Measurements from ENCODE around the gene SLC33A1.
A peak's percentile ranks its signal among the peaks of the same experiment; 100 is the strongest.
"Not testable (repeated sequence)": the region's sequence is repeated elsewhere in the genome, so short reads cannot be mapped to it uniquely, and the experiment has no call there.

SLC33A1 gene

GRCh38 chr3:155854141-155854940 is at the start of gene SLC33A1:
Gene SLC33A1, minus strand, starts transcription at chr3:155854427. Its CDS starts 430 bp downstream, at chr3:155853997.
- FAIRE-seq (peak; percentile 85), DNase-seq (ENCODE audit: low spot score) (peak; percentile 99)

- DNase-seq (ENCODE audit: low spot score) (no peak), FAIRE-seq (no peak)
Observed at GRCh38 chr3:155895379-155895900, 41.2 kb upstream of the SLC33A1 start.

- FAIRE-seq (no peak), DNase-seq (ENCODE audit: low spot score) (no peak)
Observed at GRCh38 chr3:155891321-155891720, 37.1 kb upstream of the SLC33A1 start.

- DNase-seq (ENCODE audit: low spot score) (no peak), FAIRE-seq (no peak)
Observed at GRCh38 chr3:155890671-155891190, 36.5 kb upstream of the SLC33A1 start.

- DNase-seq (ENCODE audit: low spot score) = no peak
- FAIRE-seq = no peak
Observed at GRCh38 chr3:155889952-155890351, 35.7 kb upstream of the SLC33A1 start.

DNA sequence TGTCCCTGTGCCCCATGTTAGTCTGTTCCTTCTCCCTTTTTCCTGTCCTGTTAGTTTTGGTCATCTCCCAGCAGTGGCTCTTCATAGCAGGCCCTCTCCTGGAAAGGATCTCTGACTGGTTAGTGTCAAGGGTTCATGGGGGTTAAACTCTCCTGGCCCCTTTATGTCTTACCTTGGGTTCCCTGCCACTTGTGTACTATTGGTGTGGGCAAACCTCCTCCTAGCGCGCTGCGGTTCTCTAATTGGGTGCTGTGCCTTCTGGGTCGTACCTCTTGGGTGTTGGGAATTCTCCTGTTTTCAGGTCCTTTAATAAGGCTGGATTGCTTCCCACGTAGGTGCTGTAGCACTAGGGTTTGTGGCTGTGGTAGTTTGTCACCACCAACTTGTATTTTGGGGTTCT is 35.0 kb upstream of the SLC33A1 start:
- no peak for DNase-seq (ENCODE audit: low spot score)
- FAIRE-seq = no peak

DNA sequence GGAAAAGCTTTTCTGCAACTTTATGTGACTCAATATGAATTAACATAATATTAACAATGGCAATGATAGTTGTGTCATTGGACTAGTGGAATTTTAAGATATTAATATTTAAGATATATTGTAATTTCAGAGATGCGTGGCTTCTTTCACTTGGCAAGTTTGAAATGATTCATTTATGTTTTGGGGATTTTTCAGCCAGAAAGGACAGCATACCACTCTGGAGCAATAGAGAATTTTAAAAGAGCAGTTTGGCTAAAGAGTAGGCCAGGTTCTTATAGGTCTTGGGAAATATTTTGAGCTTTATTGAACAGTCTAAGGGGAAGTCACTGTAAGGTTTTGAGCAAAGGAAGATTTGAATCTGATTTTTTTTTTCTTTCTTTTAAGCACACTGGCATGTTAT is 32.7 kb upstream of the SLC33A1 start:
- FAIRE-seq = no peak

DNA sequence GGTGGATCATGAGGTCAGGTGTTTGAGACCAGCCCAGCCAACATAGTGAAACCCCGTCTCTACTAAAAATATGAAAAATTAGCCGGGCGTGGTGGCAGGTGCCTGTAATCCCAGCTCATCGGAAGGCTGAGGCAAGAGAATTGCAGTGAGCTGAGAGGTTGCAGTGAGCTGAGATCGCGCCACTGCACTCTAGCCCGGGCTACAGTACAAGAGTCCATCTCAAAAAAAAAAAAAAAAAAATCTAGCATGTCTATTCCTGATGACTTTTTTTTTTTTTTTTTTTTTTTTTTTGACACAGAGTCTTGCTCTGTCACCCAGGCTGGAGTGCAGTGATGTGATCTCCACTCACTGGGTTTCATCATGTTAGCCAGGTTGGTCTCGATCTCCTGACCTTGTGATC is 32.1 kb upstream of the SLC33A1 start:
- not testable (repeated sequence) for DNase-seq (ENCODE audit: low spot score); FAIRE-seq

More for the DNA sequence above, 32.7 kb upstream of the SLC33A1 start:
- DNase-seq (ENCODE audit: low spot score) = no peak

DNA sequence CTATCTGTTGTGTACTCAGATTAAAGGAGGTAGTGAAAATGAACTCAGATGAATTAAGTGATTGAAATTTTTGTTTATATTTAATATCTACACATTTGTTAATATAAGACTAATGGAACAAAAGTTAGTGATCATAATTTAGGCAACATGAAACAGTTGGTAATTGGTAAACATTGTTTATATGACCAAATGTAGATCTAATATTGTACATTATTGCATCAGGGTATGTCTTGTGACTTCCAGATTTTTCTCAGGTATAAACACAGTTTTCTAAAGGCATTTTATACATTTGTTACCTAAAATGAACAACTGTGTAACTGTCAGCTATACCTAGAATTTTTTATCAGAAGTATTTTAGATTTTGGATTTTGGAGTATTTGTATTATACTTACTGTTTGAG is 31.1 kb upstream of the SLC33A1 start:
- peak; percentile 11 for FAIRE-seq

GRCh38 chr3:155884292-155884691 is 30.1 kb upstream of the SLC33A1 start:
- FAIRE-seq (no peak), DNase-seq (ENCODE audit: low spot score) (no peak)

More for the DNA sequence above, 31.1 kb upstream of the SLC33A1 start:
- DNase-seq (ENCODE audit: low spot score) = no peak

- DNase-seq (ENCODE audit: low spot score) = no peak
- no peak for FAIRE-seq
Observed at GRCh38 chr3:155880286-155880685, 26.1 kb upstream of the SLC33A1 start.

DNA sequence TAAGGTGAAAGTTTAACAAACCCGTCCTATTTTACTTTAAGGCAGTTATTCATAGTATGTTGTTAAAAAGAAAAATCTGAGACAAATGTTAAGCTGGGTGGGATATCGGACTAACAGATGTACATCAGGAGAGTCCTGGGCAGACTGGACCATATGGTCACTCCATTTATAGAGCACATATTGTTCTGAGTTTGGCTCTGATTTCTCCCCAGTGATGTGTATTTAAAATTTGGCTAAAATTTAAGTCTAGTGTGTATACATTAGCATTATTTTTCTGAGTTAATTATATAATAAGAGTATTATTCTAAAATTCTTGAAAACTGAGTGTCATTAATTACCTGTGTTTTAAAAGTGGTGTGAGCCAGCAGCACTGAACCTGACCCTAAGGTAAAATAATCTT is 22.3 kb upstream of the SLC33A1 start:
- no peak for DNase-seq (ENCODE audit: low spot score)
- FAIRE-seq = no peak

DNA sequence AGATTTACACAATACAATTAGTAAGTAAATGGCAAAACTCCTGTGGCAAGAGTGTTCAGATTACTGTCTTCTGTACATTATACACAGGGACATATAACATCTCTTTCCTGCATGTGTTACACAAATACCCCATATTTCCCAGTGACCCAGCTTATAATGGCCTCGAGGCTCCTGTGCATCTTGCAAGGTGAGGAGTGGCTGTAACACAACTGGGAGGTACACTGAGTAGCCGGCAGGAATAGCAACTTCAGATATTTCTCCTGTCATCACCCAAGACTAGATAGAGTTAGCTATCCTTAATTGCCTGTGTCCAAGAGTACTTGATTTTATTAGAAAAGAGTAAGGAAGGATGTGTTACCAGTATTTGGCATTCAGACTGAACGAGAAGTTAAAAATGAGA is 21.8 kb upstream of the SLC33A1 start:
- DNase-seq (ENCODE audit: low spot score) (no peak), FAIRE-seq (no peak)

- FAIRE-seq (no peak), DNase-seq (ENCODE audit: low spot score) (no peak)
Observed at GRCh38 chr3:155872904-155873646, 18.8 kb upstream of the SLC33A1 start.

GRCh38 chr3:155871746-155872158 is 17.5 kb upstream of the SLC33A1 start:
- DNase-seq (ENCODE audit: low spot score) (peak; percentile 21), FAIRE-seq (no peak)

DNA sequence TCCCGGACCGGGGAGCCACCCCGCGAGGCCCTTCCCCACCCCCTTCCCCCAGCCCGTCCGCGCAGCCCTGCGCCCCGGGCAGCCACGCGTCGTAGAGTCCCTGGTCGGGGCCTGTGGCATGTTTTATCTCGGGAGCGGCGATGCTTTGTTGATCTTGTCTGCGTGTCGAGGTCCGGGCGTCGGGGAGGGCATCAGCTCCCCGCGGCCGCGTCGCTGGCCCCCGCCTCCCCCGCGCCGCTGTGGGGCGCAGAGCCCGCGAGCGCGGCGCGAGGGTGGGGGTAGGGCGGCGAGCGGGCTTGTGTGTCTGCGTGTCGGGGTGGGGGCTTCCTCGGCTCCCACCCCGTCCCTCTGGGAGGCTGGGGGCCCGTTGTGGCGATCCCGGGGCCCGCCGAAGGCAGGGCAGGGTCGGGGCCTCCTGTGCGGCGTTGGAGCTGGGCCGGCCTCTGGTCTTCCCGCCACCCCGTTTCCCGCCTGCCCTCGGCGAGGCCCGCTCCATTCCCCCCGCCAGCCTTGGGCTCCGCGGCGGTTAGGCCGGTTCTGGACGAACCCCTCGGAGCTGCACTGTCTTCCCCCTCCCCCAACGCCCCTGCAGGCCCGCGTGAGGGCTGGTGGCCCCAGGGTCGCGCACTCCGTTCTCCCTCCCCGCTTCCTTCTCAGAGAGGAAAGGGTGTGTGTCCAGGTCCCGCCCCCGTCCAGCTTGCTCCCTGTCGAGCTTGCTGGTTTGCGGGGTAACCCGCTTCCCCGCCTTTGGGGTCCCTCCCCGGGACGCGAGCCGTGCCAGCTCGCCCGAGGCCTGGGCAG is 16.9 kb upstream of the SLC33A1 start:
- FAIRE-seq (no peak), DNase-seq (ENCODE audit: low spot score) (no peak)

- FAIRE-seq = no peak
- peak; percentile 87 for DNase-seq (ENCODE audit: low spot score)
Observed at GRCh38 chr3:155870133-155870944, 16.1 kb upstream of the SLC33A1 start, which contains the start of gene GMPS. Gene GMPS, plus strand, starts transcription at chr3:155870650. Its CDS starts 221 bp downstream, at chr3:155870871.

DNA sequence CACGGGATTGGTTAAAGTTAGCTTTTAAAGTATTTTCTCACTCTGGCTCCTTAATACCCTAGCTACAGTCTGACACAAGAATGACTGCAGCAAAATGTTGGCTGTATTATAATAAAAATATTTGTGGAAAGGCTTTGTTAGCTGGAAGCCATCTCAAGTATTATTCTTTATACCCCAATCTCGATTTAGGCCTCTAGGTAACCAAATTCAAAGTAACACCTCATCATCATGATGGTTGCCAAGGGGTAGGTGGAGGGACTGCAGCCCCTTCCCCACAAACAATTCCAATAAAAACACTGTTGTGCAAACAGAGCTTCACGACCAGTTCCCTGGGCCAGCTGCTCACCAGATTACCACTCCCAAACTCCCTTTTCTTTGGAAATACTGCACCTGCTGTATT is 15.5 kb upstream of the SLC33A1 start:
- no peak for DNase-seq (ENCODE audit: low spot score)
- no peak for FAIRE-seq

- DNase-seq (ENCODE audit: low spot score) (no peak), FAIRE-seq (no peak)
Observed at GRCh38 chr3:155863072-155863784, 9.0 kb upstream of the SLC33A1 start.
